ENCODE results near the gene VAV2. TPM values are rescaled to one million over a fixed set of nuclear protein-coding genes. Genes with fewer than 3 reads are reported as not detected.

VAV2 gene
- total RNA-seq, 3 donors from 2014 or later (not counting 1 experiment from before 2014, with no cell fraction given) = 3.9 to 5.1 (median 4.8) TPM

DNA sequence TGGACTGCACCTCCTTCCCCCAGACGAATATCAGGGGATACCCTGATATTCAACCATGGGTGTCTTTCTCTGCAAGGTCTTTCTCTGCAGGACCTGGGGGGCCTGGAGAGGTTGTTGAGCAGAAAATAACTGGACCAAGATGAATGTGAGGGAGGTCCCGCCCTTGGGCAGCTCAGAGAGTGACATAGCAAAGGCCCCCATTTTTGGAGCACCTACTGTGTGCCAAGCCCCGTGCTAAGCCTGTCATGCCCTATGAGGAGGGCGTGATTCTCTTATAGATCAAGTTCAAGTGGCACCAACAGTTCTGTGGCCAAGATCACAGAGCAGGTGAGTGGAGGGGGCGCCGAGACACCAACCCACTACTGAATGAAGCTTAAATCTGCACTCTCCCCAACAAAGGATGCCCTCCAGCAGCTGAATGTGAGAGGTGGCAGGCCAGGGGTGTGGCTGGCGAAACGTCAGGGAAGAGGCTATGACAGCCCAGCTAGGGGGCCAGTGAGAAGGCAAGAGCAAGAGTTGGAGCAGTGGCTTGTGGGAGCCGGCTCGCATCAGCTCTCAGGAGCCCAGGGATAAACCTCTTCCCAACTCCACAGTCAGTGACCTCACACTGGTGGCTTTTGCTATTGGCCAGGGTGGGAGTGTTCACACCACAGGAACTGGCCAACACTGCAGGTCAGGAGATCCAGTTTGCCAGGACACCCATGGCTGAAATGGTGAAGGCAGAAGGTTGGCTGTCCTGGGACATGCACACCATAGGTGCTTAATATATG is 259.3 kb downstream of the VAV2 start:
- DNase-seq (no peak), ATAC-seq (no peak)
- no peaks in the 10 kb centered on the region for H3K27me3 Mint-ChIP-seq (ENCODE audit: low read depth in 2 of 2)
- TF ChIP-seq CTCF (IDR thresholded peaks at IDR 0.05) = no peak
- H3K4me3 ChIP-seq (ENCODE audit: low read length) = no peak overlapping the region
- peaks cover 6% of the 10 kb centered on the region for H3K4me1 ChIP-seq (ENCODE audit: control insufficient read depth, insufficient read depth, low read length)
- H3K9me3 Mint-ChIP-seq = no peaks in the 10 kb centered on the region
- no peaks in the 10 kb centered on the region for H3K27me3 ChIP-seq (ENCODE audit: control insufficient read depth, insufficient read depth, low read length)
- intact Hi-C loops (cut with micrococcal nuclease) = no loop called here
- WGBS (ENCODE audit: insufficient coverage) = 87% methylated on average over 10 of the region's 10 CpGs
- H3K27ac Mint-ChIP-seq = no peak overlapping the region
- peaks cover 0 to 5% of the 10 kb centered on the region in 2 donors for H3K4me1 Mint-ChIP-seq
- H3K27ac ChIP-seq (ENCODE audit: low read length) = no peak overlapping the region
- H3K36me3 Mint-ChIP-seq = no peaks in the 10 kb centered on the region
- no peaks in the 10 kb centered on the region for H3K9me3 ChIP-seq (ENCODE audit: control insufficient read depth, insufficient read depth, low read length)
- H3K4me3 Mint-ChIP-seq = no peak overlapping the region
- H3K36me3 ChIP-seq (ENCODE audit: control insufficient read depth, insufficient read depth, low read length) = no peaks in the 10 kb centered on the region

GRCh38 chr9:133731876-133732638 is 260.1 kb downstream of the VAV2 start:
- Histone ChIP-seq H3K9me3 (ENCODE audit: control insufficient read depth, insufficient read depth, low read length) (no peaks in the 10 kb centered on the region), H3K36me3 (ENCODE audit: control insufficient read depth, insufficient read depth, low read length) (no peaks in the 10 kb centered on the region), H3K4me1 (ENCODE audit: control insufficient read depth, insufficient read depth, low read length) (peaks cover 4% of the 10 kb centered on the region), H3K4me3 (ENCODE audit: low read length) (no peak overlapping the region), H3K27ac (ENCODE audit: low read length) (no peak overlapping the region), H3K27me3 (ENCODE audit: control insufficient read depth, insufficient read depth, low read length) (no peaks in the 10 kb centered on the region)
- no peak for TF ChIP-seq CTCF (IDR thresholded peaks at IDR 0.05)
- no peaks in the 10 kb centered on the region for H3K36me3 Mint-ChIP-seq
- no peak for DNase-seq
- H3K4me1 Mint-ChIP-seq = peaks cover 0 to 2% of the 10 kb centered on the region in 2 donors
- no peak for ATAC-seq
- H3K4me3 Mint-ChIP-seq = no peak overlapping the region
- WGBS (ENCODE audit: insufficient coverage) = 93% methylated on average over 26 of the region's 30 CpGs
- H3K9me3 Mint-ChIP-seq = no peaks in the 10 kb centered on the region
- no peak overlapping the region for H3K27ac Mint-ChIP-seq
- H3K27me3 Mint-ChIP-seq (ENCODE audit: low read depth in 2 of 2) = no peaks in the 10 kb centered on the region
- intact Hi-C loops (cut with micrococcal nuclease) = no loop called here

- no peak for TF ChIP-seq CTCF (IDR thresholded peaks at IDR 0.05)
- no peaks in the 10 kb centered on the region for H3K36me3 Mint-ChIP-seq
- peaks cover 0 to 7% of the 10 kb centered on the region in 2 donors for H3K27me3 Mint-ChIP-seq (ENCODE audit: low read depth in 2 of 2)
- WGBS (ENCODE audit: insufficient coverage) = 94% methylated on average over 27 of the region's 27 CpGs
- peaks cover 5 to 10% of the 10 kb centered on the region in 2 donors for H3K4me1 Mint-ChIP-seq
- intact Hi-C loops (cut with micrococcal nuclease) = no loop called here
- no peak overlapping the region for H3K4me3 Mint-ChIP-seq
- ATAC-seq = no peak
- no peaks in the 10 kb centered on the region for H3K9me3 Mint-ChIP-seq
- Histone ChIP-seq H3K4me1 (ENCODE audit: control insufficient read depth, insufficient read depth, low read length) (peaks cover 9% of the 10 kb centered on the region), H3K36me3 (ENCODE audit: control insufficient read depth, insufficient read depth, low read length) (no peaks in the 10 kb centered on the region), H3K27me3 (ENCODE audit: control insufficient read depth, insufficient read depth, low read length) (no peaks in the 10 kb centered on the region), H3K27ac (ENCODE audit: low read length) (no peak overlapping the region), H3K9me3 (ENCODE audit: control insufficient read depth, insufficient read depth, low read length) (no peaks in the 10 kb centered on the region), H3K4me3 (ENCODE audit: low read length) (no peak overlapping the region)
- DNase-seq = no peak
- no peak overlapping the region for H3K27ac Mint-ChIP-seq
Observed at GRCh38 chr9:133730994-133731715, 261.0 kb downstream of the VAV2 start.
